ENCODE data around the gene IFNA6. TPM values are rescaled to one million over a fixed set of nuclear protein-coding genes. Genes with fewer than 3 reads are reported as not detected.

IFNA6 gene
- total RNA-seq, result not detected in 2 replicates

DNA sequence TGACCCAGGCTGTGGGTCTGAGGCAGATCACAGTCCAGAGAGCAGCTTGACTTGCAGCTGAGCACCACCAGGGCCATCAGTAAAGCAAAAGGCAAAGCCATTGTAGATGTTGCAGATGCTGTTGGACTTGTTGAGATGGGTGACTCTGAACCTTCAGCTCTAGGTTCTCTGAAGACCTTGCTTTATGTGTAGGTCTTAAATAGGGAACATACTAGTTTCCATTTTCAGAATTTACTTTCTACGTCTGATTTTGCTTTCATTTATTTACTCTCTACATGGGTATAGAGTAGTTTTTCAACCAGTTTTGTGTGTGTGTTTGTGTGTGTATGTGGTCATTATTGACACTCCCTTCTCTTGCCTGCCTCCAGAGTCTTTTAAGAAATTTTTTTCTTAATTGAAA lies at the start of gene IFNA6:
TSS of gene IFNA6 (minus strand) at position 101 of the 400 bp plus-strand sequence. CDS start at position 101, 0 bp downstream.

DNA sequence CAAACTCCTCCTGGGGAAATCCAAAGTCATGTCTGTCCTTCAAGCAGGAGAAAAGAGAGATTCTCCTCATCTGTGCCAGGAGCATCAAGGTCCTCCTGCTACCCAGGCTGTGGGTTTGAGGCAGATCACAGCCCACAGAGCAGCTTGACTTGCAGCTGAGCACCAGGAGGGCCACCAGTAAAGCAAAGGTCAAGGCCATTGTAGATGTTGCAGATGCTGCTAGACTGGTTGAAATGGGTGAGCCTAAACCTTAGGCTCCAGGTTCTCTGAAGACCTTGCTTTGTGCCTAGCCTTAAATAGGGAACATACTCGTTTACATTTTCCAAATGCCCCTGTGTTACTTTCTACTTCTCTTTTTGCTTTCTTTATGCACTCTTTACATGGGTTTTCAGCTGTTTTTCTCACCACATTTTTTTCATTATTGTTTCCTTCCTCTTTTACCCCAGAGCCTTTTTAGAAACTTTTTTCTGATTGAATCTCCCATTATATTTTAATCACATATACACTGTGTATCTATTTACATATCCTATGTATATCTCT lies 34.5 kb upstream of the IFNA6 start, which contains the start of gene IFNA2:
TSS of gene IFNA2 (minus strand) at position 268 of the 540 bp plus-strand sequence. CDS start at position 199, 69 bp downstream.

DNA sequence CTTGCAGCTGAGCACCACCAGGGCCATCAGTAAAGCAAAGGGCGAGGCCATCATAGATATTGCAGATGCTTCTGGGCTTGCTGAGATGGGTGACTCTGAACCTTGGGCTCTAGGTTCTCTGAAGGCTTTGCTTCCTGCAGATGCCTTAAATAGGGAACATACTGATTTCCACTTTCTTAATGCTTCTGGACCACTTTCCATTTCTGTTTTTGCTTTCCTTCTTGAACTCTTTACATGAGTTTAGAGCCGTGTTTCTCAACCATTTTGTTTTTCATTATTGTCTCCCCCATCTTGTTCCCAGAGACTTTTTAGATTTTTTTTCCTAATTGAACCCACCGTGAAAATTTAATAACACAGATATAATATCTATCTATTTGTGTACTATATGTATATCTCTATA lies 17.3 kb upstream of the IFNA6 start, which contains the start of gene IFNA13:
TSS of gene IFNA13 (minus strand) at position 101 of the 400 bp plus-strand sequence. CDS start at position 54, 47 bp downstream.

DNA sequence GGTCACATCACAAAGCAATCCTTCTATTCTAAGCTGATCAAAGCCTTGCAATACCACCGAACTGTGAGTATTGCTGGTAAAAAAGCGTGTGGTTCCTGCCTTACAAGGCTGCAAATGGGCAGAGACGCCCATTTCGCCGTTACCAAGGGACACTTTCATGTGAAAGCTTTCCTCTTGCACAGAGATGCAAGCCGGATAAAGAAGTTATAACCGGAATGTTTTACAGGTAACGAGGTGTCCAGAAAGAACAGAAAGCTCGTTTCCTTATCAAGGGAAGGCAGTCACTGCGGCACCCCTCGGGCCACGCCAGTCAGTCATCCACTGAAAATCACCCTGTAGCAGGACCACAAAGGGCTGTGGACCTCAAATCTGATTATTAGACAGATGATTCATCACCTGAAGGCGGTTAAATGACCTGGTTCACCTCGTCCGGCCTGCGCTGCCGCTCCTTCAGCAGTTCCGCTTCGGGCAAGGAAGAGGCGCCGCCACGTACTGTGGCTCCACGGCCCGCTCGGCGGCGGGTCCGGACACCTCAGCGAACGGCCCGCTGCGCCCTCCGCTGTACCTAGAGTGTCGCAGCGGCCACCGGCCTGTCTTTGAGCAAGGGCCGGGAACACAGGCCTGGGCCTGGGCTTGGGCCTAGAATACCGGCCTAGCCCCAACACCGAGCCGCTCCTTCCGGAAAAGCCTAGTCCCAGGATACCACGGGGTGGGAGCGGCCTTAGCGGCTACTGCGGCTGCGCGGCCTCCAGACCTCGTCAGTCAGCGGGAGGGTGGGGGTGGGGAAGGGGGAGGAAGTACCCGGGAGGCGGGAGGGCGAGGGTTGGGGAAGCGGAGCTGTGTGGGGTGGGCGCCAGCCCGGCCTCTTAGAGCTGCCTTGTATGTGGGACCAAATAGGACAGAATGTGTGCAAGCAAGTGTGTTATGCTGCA lies 15.7 kb downstream of the IFNA6 start, which contains the start of gene KLHL9:
TSS of gene KLHL9 (minus strand) at position 704 of the 932 bp plus-strand sequence. CDS start at position 159, 545 bp downstream.

DNA sequence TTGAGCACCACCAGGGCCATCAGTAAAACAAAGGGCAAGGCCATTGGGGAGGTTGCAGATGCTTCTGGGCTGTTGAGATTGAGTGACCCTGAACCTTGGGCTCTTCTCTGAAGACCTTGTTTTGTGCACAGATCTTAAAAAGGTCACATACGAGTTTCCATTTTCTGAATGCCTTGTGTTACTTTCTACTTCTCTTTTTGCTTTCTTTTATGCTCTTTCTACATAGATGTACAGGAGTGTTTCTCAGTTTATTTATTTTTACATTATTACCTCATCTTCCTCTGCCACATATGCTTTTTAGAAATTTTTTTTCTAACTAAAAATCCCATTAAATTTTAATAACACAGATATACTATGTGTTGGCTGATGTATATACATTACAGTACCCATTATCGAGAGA lies 45.5 kb downstream of the IFNA6 start, which contains the start of gene IFNA5:
TSS of gene IFNA5 (minus strand) at position 101 of the 400 bp plus-strand sequence. CDS start at position 44, 57 bp downstream.

Other genes with a start within 250 kb of the IFNA6 start
- gene IFNW1, start 209.1 kb downstream of the IFNA6 start, total RNA-seq, result not detected in 2 replicates
- not detected in 2 replicates for gene IFNA21, start 184.2 kb downstream of the IFNA6 start, total RNA-seq
- gene IFNA4, start 163.3 kb downstream of the IFNA6 start, total RNA-seq, result not detected in 2 replicates
- gene IFNA7, start 148.7 kb downstream of the IFNA6 start, total RNA-seq, result not detected in 2 replicates
- gene IFNA10, start 143.7 kb downstream of the IFNA6 start, total RNA-seq, result not detected in 2 replicates
- gene IFNA16, start 133.6 kb downstream of the IFNA6 start, total RNA-seq, result not detected in 2 replicates
- gene IFNA17, start 122.7 kb downstream of the IFNA6 start, total RNA-seq, result not detected in 2 replicates
- gene IFNA14, start 110.9 kb downstream of the IFNA6 start, total RNA-seq, result not detected in 2 replicates
- gene IFNA5, start 45.6 kb downstream of the IFNA6 start, total RNA-seq, result not detected in 2 replicates
- 25.2 and 30.0 TPM in 2 replicates for gene KLHL9, start 15.5 kb downstream of the IFNA6 start, total RNA-seq
- gene IFNA13, start 17.2 kb upstream of the IFNA6 start, total RNA-seq, result not detected in 2 replicates
- gene IFNA2, start 34.5 kb upstream of the IFNA6 start, total RNA-seq, result not detected in 2 replicates
- gene IFNA8, start 58.2 kb upstream of the IFNA6 start, total RNA-seq, result not detected in 2 replicates
- gene IFNA1, start 89.6 kb upstream of the IFNA6 start, total RNA-seq, result not detected in 2 replicates
- gene IFNE, start 131.4 kb upstream of the IFNA6 start, total RNA-seq, result 0.24 and 0.52 TPM in 2 replicates

All from epithelial cell of alveolus of lung (primary cell).